GM18526 (cell line): ENCODE data around the gene WNT6.

Experiments
- POLR2A ChIP-seq: IDR thresholded peaks from 3 replicates; pipeline ENCODE4 v1.6.1; 2011; ENCODE audit not compliant: insufficient read length; ENCODE audit errors: extremely low read depth

WNT6 gene

GRCh38 chr2:218880102-218880858, 20.7 kb downstream of the WNT6 start, which contains the start of gene WNT10A:
Gene WNT10A (plus strand): TSS chr2:218880852. CDS start chr2:218880996, 144 bp downstream.
- peak; percentile 55 for TF ChIP-seq POLR2A

DNA sequence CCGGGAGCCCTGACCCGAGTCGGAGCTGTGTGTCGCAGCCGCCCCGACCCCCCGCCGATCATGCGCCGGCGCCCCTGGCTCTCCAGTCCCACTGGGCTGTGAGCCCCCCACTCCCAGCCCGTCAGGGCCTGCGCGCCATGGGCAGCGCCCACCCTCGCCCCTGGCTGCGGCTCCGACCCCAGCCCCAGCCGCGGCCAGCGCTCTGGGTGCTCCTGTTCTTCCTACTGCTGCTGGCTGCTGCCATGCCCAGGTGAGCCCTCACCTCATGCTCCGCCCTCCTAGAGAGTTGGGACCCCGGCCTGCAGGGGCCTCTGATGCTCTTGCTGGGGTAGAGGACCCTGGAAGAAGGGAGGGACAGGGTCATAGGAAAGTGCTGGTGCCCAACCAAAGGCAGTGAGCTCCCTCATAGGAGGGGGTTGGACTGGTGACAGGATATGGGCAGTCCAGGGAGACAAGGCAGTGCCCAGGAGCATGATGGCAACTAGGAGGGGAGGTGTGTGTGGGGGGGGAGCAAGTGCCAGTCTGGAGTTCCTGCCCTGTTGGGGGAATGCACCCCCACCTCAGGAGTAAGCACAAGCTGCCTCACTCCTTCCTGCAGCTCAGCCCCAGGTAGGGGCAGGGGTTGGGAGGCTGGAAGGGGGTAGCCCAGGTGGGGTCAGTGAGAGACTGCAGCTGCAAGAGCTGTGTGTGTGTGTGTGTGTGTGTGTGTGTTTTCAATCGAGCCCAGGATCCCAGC, 21.4 kb downstream of the WNT6 start:
- no peak for TF ChIP-seq POLR2A

DNA sequence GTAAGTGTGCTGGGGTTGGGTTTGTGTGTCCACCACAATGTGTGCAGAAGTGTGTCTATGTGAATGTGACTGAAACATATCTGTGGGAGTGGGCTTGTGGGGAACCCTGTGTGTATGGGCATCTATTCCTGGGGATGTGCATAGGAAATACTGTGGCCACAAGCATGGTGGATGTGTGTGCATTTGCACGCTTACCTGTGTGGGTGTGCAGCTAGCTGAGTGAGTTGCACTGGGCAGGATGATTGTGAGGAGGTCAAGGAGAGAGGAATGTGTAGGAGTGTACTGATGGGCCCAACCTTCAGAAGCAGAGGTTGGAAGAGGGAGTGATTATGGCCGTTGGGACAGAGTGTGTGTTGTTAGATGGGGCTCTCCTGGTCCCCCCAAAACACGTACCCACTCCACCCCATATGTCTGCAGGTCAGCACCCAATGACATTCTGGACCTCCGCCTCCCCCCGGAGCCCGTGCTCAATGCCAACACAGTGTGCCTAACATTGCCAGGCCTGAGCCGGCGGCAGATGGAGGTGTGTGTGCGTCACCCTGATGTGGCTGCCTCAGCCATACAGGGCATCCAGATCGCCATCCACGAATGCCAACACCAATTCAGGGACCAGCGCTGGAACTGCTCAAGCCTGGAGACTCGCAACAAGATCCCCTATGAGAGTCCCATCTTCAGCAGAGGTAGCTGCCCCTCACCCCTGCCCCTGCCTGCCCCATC, 22.3 kb downstream of the WNT6 start:
- TF ChIP-seq POLR2A, result no peak

- no peak for TF ChIP-seq POLR2A
These were observed 22.8 kb downstream of the WNT6 start for GRCh38 chr2:218882461-218882816.

DNA sequence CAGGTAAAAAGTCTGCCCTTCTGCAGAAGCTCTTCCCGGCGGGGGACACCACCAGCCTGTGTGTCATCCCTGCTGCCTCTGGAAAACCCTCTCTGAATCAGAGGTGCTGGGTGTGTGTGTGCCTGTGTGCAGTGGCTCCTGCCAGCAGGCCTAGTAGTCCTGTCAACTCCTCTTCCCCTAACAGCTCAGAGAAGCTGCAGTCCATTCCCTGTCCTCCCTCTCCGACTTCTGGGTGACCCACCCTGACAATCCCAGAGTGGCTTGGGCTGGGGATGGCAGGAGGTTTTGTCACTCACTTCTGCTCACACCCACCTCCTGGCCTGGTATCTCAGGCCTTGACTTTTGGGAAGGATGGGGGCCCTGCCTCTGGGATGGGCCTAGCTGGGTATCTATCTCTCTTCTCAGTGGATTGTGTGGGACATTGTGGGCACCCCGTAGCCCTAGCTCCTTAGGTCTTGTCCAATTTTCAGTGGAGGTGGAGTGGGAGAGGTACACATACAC, 23.3 kb downstream of the WNT6 start:
- no peak for TF ChIP-seq POLR2A

DNA sequence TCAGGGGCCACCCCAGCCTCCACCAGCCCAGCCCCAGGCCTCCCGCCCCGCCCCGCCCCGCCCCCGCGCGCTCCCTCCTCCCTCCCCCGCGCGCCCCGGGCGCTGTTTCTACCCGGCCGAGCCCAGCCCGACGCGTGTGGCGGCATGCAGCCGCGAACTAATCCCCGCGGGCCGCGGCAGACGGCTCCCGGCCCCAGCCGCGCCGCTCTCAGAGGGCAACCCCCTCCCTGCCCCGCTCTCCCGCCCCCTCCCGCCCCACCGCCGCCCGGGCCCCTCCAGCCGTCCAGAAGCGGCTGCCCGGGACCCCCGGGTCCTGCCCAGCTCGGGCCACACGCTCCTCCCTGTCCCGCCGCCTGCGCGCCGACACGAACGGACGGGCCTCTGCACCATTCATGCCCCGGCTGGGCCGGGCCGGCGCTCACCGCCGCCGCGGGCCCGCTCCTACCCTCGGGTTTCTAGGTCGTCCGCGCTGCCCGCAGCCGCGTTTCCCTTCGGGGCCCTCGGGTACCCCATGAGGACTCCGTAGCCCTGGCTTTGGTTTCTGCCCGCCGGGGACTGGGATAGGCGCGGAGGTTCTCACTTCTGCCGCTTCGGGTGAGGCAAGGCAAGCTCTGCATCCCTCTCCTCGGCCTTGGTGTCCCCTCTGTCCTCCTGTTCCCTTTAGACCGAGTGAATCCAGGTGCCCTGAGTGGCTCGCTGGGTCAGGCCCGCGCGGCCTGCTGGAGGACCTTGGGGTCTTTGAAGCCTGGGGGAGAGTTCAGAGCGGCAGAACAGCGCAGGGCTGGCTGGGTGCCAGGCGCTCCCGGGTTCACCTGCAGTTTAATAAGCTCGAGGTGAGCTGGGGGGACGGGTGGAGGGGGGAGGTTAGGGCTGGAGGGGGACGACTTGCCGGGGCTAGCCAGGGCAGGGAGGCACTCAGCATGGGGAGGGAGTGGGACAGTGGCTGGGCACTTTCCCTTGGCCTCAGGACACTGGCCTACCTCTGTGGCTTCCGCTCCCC, 24.2 kb downstream of the WNT6 start:
- TF ChIP-seq POLR2A, result peak; percentile 30

- no peak for TF ChIP-seq POLR2A
These were observed 24.9 kb downstream of the WNT6 start for GRCh38 chr2:218884519-218884918.

- no peak for TF ChIP-seq POLR2A
These were observed 26.7 kb downstream of the WNT6 start for GRCh38 chr2:218885981-218886947.

DNA sequence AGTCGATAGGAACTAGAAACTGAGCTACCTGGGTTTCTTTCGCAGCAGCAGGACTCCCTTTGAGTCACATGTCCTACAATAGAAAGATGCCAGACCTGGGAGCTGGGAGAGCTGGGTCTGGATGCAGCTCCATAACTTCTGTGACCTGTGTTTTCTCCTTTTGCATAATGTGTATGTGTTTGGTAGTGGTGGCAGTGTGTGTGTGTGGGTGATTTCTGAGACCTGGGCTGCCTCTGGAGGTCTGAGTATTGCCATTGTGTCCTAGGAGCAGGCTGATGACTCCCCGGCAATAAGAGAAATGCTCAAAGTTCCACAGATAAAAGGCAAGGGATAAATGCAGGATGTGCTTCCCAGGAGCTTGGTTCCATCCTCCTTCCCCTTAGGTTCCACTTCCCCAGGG, 27.5 kb downstream of the WNT6 start:
- TF ChIP-seq POLR2A, result no peak

DNA sequence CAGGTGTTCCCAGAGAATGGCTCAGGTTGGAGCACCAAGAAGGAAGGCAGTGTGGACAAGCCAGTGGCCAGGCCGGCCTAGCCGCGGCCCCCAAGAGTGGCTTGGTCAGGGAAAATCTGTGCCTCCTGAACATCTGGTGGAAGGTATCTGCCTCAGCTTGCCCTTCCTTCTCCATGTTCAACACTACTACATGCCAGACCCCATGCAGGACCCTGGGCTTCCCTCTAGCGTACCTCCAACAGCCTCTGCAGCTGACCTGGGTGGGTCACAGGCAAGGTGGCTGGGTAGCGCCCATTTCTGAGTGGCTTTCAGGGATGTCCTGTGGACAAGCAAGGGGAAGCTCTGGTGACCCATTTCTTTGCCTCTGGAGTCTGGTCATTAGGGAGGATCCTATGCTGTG, 28.7 kb downstream of the WNT6 start:
- no peak for TF ChIP-seq POLR2A

DNA sequence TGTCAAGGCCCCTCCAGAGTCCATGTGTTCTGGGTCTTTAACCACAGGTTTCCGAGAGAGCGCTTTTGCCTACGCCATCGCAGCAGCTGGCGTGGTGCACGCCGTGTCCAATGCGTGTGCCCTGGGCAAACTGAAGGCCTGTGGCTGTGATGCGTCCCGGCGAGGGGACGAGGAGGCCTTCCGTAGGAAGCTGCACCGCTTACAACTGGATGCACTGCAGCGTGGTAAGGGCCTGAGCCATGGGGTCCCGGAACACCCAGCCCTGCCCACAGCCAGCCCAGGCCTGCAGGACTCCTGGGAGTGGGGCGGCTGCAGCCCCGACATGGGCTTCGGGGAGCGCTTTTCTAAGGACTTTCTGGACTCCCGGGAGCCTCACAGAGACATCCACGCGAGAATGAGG, 30.3 kb downstream of the WNT6 start:
- no peak for TF ChIP-seq POLR2A

- TF ChIP-seq POLR2A, result no peak
These were observed 30.8 kb downstream of the WNT6 start for GRCh38 chr2:218890369-218890768.

DNA sequence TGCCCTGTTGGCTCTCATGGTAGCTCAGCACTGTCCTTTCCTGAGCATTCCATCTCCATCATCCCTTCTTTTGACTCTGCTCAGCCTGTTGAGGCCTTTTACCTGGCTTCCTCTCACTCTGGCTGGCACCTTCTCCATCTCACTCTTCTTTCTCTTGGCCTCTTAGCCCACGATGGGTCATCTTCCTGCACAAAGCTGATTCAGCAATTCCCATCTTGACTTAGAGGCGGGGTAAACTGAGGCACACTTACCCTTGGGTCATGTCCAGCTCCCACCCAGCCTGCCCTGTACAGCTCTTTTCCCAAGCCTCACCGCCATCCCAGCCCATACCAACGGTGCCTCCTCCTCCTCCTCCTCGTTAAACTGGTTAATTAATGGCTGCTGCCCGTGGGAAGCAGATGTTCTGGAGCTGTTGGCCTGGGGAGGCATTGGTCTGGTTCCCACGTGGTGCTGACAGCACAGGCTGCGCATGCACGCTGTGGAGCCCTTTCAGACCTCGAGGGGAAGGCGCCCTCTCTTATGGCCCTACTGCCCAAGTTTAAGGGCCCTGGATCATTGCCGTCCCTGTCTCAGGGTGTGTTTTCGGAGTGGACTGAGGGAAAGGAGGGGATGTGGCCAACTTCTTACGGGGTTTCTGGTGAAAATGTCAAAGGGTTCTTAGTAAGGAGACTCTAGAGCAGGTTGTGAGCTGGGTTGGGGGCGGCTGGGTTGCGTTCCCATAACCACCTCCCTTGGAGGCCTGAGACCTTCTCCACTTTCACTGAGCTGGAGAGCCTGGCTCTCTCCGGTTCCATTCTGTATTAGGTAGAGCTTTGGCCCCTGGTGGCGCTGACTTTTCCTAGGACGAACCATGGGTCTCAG, 31.9 kb downstream of the WNT6 start:
- no peak for TF ChIP-seq POLR2A
